ENCODE measurements around the gene GNAO1. TPM values are rescaled to one million over a fixed set of nuclear protein-coding genes. Genes with fewer than 3 reads are reported as not detected.

The GNAO1 gene
- 0.24 and 0.43 TPM in 2 replicates for total RNA-seq

GRCh38 chr16:56191156-56191815 is at the start of gene GNAO1:
TSS of gene GNAO1 (plus strand) at chr16:56191489. CDS start at chr16:56192236, 747 bp downstream.

Other genes starting within 250 kb of the GNAO1 start
- 298 and 302 TPM in 2 replicates for gene AMFR, start 234.1 kb downstream of the GNAO1 start, total RNA-seq

Measured in tracheal epithelial cell (primary cell).